ENCODE data around the gene KRTAP25-1. TPM values are rescaled to one million over a fixed set of nuclear protein-coding genes. Genes with fewer than 3 reads are reported as not detected.

The KRTAP25-1 gene
- total and polyA plus RNA-seq, 4 experiments from 2014 or later = not detected

- Histone ChIP-seq H3K9me3 (ENCODE audit: control insufficient read depth in 1 of 2, low read length in 2 of 2) (no peaks in the 10 kb centered on the region), H3K27me3 (ENCODE audit: insufficient read depth, low read length) (no peaks in the 10 kb centered on the region), H3K4me1 (ENCODE audit: insufficient read depth, low read length) (no peaks in the 10 kb centered on the region), H3K27ac (ENCODE audit: low read depth, low read length) (no peak overlapping the region), H3K36me3 (ENCODE audit: insufficient read depth, low read length) (no peaks in the 10 kb centered on the region), H3K4me3 (ENCODE audit: low read length in 2 of 2) (no peak overlapping the region)
- ChIA-PET POLR2A (ENCODE audit: partially characterized antibody) (no interaction called here), CTCF (ENCODE audit: partially characterized antibody) (interaction anchor here (1.1 kb wide), 1 partner anchor 10 kb away, joined by 3 read pairs; no protein-coding TSS in a partner anchor)
- intact Hi-C loops (cut with micrococcal nuclease) = no loop called here
- Mint-ChIP-seq H3K9me3 (peaks cover 0 to 25% (median 14%) of the 10 kb centered on the region in 8 donors), H3K4me3 (no peak overlapping the region), H3K27me3 (no peaks in the 10 kb centered on the region), H3K4me1 (no peaks in the 10 kb centered on the region), H3K36me3 (no peaks in the 10 kb centered on the region), H3K27ac (no peak overlapping the region)
- no peak for DNase-seq
Observed at GRCh38 chr21:30329203-30329875, 40.0 kb upstream of the KRTAP25-1 start.

GRCh38 chr21:30326390-30326789 lies 37.1 kb upstream of the KRTAP25-1 start:
- Histone ChIP-seq H3K4me1 (ENCODE audit: insufficient read depth, low read length) (no peaks in the 10 kb centered on the region), H3K27me3 (ENCODE audit: insufficient read depth, low read length) (no peaks in the 10 kb centered on the region), H3K36me3 (ENCODE audit: insufficient read depth, low read length) (no peaks in the 10 kb centered on the region), H3K27ac (ENCODE audit: low read depth, low read length) (no peak overlapping the region), H3K9me3 (ENCODE audit: control insufficient read depth in 1 of 2, low read length in 2 of 2) (no peaks in the 10 kb centered on the region), H3K4me3 (ENCODE audit: low read length in 2 of 2) (no peak overlapping the region)
- no peak overlapping the region for H3K4me3 Mint-ChIP-seq
- H3K9me3 Mint-ChIP-seq = peaks cover 0 to 25% (median 14%) of the 10 kb centered on the region in 8 donors
- H3K27ac Mint-ChIP-seq = no peak overlapping the region
- intact Hi-C loops (cut with micrococcal nuclease) = no loop called here
- ChIA-PET POLR2A (ENCODE audit: partially characterized antibody) (no interaction called here), CTCF (ENCODE audit: partially characterized antibody) (no interaction called here)
- no peak for DNase-seq
- no peaks in the 10 kb centered on the region for H3K4me1 Mint-ChIP-seq
- no peaks in the 10 kb centered on the region for H3K36me3 Mint-ChIP-seq
- no peaks in the 10 kb centered on the region for H3K27me3 Mint-ChIP-seq

GRCh38 chr21:30320215-30320614 lies 30.9 kb upstream of the KRTAP25-1 start, which contains the start of gene KRTAP26-1:
KRTAP26-1 (minus strand) TSS chr21:30320315; CDS start chr21:30320035, 280 bp downstream.
- H3K27me3 ChIP-seq (ENCODE audit: insufficient read depth, low read length) = no peaks in the 10 kb centered on the region
- Mint-ChIP-seq H3K27ac (no peak within 1 kb of the TSS), H3K36me3 (no peaks in the 10 kb centered on the region), H3K9me3 (peaks cover 0 to 5% (median under 1%) of the 10 kb centered on the region in 8 donors), H3K27me3 (no peaks in the 10 kb centered on the region), H3K4me3 (no peak within 1 kb of the TSS), H3K4me1 (no peaks in the 10 kb centered on the region)
- CTCF ChIA-PET (ENCODE audit: partially characterized antibody) = interaction anchor here (1.1 kb wide), 1 partner anchor 21 kb away, joined by 4 read pairs; no protein-coding TSS in a partner anchor
- DNase-seq = no peak
- no peak within 1 kb of the TSS for H3K27ac ChIP-seq (ENCODE audit: low read depth, low read length)
- POLR2A ChIA-PET (ENCODE audit: partially characterized antibody) = no interaction called here
- intact Hi-C loops (cut with micrococcal nuclease) = no loop called here
- H3K4me1 ChIP-seq (ENCODE audit: insufficient read depth, low read length) = no peaks in the 10 kb centered on the region
- no peaks in the 10 kb centered on the region for H3K36me3 ChIP-seq (ENCODE audit: insufficient read depth, low read length)
- no peak within 1 kb of the TSS for H3K4me3 ChIP-seq (ENCODE audit: low read length in 2 of 2)
- no peaks in the 10 kb centered on the region for H3K9me3 ChIP-seq (ENCODE audit: control insufficient read depth in 1 of 2, low read length in 2 of 2)

GRCh38 chr21:30315701-30316100 lies 26.4 kb upstream of the KRTAP25-1 start:
- ChIA-PET CTCF (ENCODE audit: partially characterized antibody) (no interaction called here), POLR2A (ENCODE audit: partially characterized antibody) (interaction anchor here (0.5 kb wide), 1 partner anchor 29 kb away, joined by 3 read pairs; no protein-coding TSS in a partner anchor)
- no peak overlapping the region for H3K4me3 Mint-ChIP-seq
- H3K27me3 Mint-ChIP-seq = no peaks in the 10 kb centered on the region
- Histone ChIP-seq H3K27ac (ENCODE audit: low read depth, low read length) (no peak overlapping the region), H3K4me1 (ENCODE audit: insufficient read depth, low read length) (no peaks in the 10 kb centered on the region), H3K4me3 (ENCODE audit: low read length in 2 of 2) (no peak overlapping the region), H3K9me3 (ENCODE audit: control insufficient read depth in 1 of 2, low read length in 2 of 2) (no peaks in the 10 kb centered on the region), H3K27me3 (ENCODE audit: insufficient read depth, low read length) (no peaks in the 10 kb centered on the region), H3K36me3 (ENCODE audit: insufficient read depth, low read length) (no peaks in the 10 kb centered on the region)
- H3K27ac Mint-ChIP-seq = no peak overlapping the region
- DNase-seq = no peak
- no peaks in the 10 kb centered on the region for H3K4me1 Mint-ChIP-seq
- intact Hi-C loops (cut with micrococcal nuclease) = no loop called here
- peaks cover 0 to 2% (median 0%) of the 10 kb centered on the region in 8 donors for H3K9me3 Mint-ChIP-seq
- no peaks in the 10 kb centered on the region for H3K36me3 Mint-ChIP-seq

- Histone ChIP-seq H3K27ac (ENCODE audit: low read depth, low read length) (no peak overlapping the region), H3K27me3 (ENCODE audit: insufficient read depth, low read length) (no peaks in the 10 kb centered on the region), H3K4me1 (ENCODE audit: insufficient read depth, low read length) (no peaks in the 10 kb centered on the region), H3K9me3 (ENCODE audit: control insufficient read depth in 1 of 2, low read length in 2 of 2) (no peaks in the 10 kb centered on the region), H3K36me3 (ENCODE audit: insufficient read depth, low read length) (no peaks in the 10 kb centered on the region), H3K4me3 (ENCODE audit: low read length in 2 of 2) (no peak overlapping the region)
- DNase-seq = no peak
- Mint-ChIP-seq H3K9me3 (peaks cover 0 to 6% (median 0%) of the 10 kb centered on the region in 8 donors), H3K27ac (no peak overlapping the region), H3K27me3 (peaks cover 0 to 1% of the 10 kb centered on the region in 2 donors), H3K36me3 (no peaks in the 10 kb centered on the region), H3K4me3 (no peak overlapping the region), H3K4me1 (no peaks in the 10 kb centered on the region)
- intact Hi-C loops (cut with micrococcal nuclease) = no loop called here
- CTCF ChIA-PET (ENCODE audit: partially characterized antibody) = no interaction called here
- POLR2A ChIA-PET (ENCODE audit: partially characterized antibody) = no interaction called here
Observed at GRCh38 chr21:30306884-30307283, 17.6 kb upstream of the KRTAP25-1 start.

GRCh38 chr21:30305136-30305535 lies 15.8 kb upstream of the KRTAP25-1 start:
- Histone ChIP-seq H3K9me3 (ENCODE audit: control insufficient read depth in 1 of 2, low read length in 2 of 2) (no peaks in the 10 kb centered on the region), H3K27me3 (ENCODE audit: insufficient read depth, low read length) (no peaks in the 10 kb centered on the region), H3K4me1 (ENCODE audit: insufficient read depth, low read length) (no peaks in the 10 kb centered on the region), H3K36me3 (ENCODE audit: insufficient read depth, low read length) (no peaks in the 10 kb centered on the region), H3K4me3 (ENCODE audit: low read length in 2 of 2) (no peak overlapping the region), H3K27ac (ENCODE audit: low read depth, low read length) (no peak overlapping the region)
- Mint-ChIP-seq H3K27me3 (peaks cover 0 to 1% of the 10 kb centered on the region in 2 donors), H3K9me3 (peaks cover 0 to 13% (median under 1%) of the 10 kb centered on the region in 8 donors), H3K4me3 (no peak overlapping the region), H3K27ac (no peak overlapping the region), H3K4me1 (no peaks in the 10 kb centered on the region), H3K36me3 (no peaks in the 10 kb centered on the region)
- ChIA-PET CTCF (ENCODE audit: partially characterized antibody) (no interaction called here), POLR2A (ENCODE audit: partially characterized antibody) (no interaction called here)
- no peak for DNase-seq
- intact Hi-C loops (cut with micrococcal nuclease) = no loop called here

GRCh38 chr21:30282850-30283249 lies 6.5 kb downstream of the KRTAP25-1 start, which contains the start of gene KRTAP24-1:
KRTAP24-1 (minus strand) TSS chr21:30282950; CDS start chr21:30282932, 18 bp downstream.
- Mint-ChIP-seq H3K4me3 (no peak within 1 kb of the TSS), H3K9me3 (peaks cover 0 to 1% (median 0%) of the 10 kb centered on the region in 8 donors), H3K27ac (no peak within 1 kb of the TSS), H3K36me3 (no peaks in the 10 kb centered on the region), H3K4me1 (no peaks in the 10 kb centered on the region), H3K27me3 (peaks cover 0 to 1% of the 10 kb centered on the region in 2 donors)
- H3K27me3 ChIP-seq (ENCODE audit: insufficient read depth, low read length) = no peaks in the 10 kb centered on the region
- ChIA-PET POLR2A (ENCODE audit: partially characterized antibody) (no interaction called here), CTCF (ENCODE audit: partially characterized antibody) (no interaction called here)
- no peak within 1 kb of the TSS for H3K4me3 ChIP-seq (ENCODE audit: low read length in 2 of 2)
- H3K27ac ChIP-seq (ENCODE audit: low read depth, low read length) = no peak within 1 kb of the TSS
- intact Hi-C loops (cut with micrococcal nuclease) = no loop called here
- no peaks in the 10 kb centered on the region for H3K9me3 ChIP-seq (ENCODE audit: control insufficient read depth in 1 of 2, low read length in 2 of 2)
- no peak for DNase-seq
- no peaks in the 10 kb centered on the region for H3K4me1 ChIP-seq (ENCODE audit: insufficient read depth, low read length)
- no peaks in the 10 kb centered on the region for H3K36me3 ChIP-seq (ENCODE audit: insufficient read depth, low read length)
